ENCODE data around the gene SCO1. TPM values are rescaled to one million over a fixed set of nuclear protein-coding genes. Genes with fewer than 3 reads are reported as not detected.

Gene SCO1
- total and polyA plus RNA-seq, 2 donors (not counting 1 experiment from before 2014, with no cell fraction given): 5.9 to 28.6 TPM

- TF ChIP-seq CTCF (IDR thresholded peaks at IDR 0.05): peak; percentile 94
- no peak for TF ChIP-seq EZH2 (IDR thresholded peaks at IDR 0.05; ENCODE audit: borderline replicate concordance, insufficient read depth, low read depth, low read length, poor library complexity, severe bottlenecking)
- Mint-ChIP-seq H3K27ac (no peak overlapping the region), H3K4me3 (no peak overlapping the region), H3K4me1 (peaks cover 2% of the 10 kb centered on the region), H3K9me3 (ENCODE audit: insufficient read depth) (no peaks in the 10 kb centered on the region), H3K27me3 (no peaks in the 10 kb centered on the region)
- Histone ChIP-seq H3K27me3 (replicated peaks in 1 of 4; ENCODE audit: control extremely low read depth in 1 of 4, control insufficient read depth in 3 of 4, insufficient read depth in 4 of 4, low read length in 3 of 4) (no peaks in the 10 kb centered on the region), H3K9ac (ENCODE audit: low read length) (no peak overlapping the region), H3K36me3 (replicated peaks in 1 of 2; ENCODE audit: control extremely low read depth in 1 of 2, control insufficient read depth in 1 of 2, extremely low read depth in 1 of 2, insufficient read depth in 2 of 2, low read length in 1 of 2) (peaks cover 0 to 18% of the 10 kb centered on the region in 2 experiments), H4K20me1 (ENCODE audit: control insufficient read depth, insufficient read depth, low read length, poor library complexity, severe bottlenecking) (no peaks in the 10 kb centered on the region), H3K4me3 (ENCODE audit: control extremely low read depth in 1 of 5, extremely low read depth in 1 of 5, insufficient read depth in 1 of 5, low read depth in 2 of 5, low read length in 4 of 5) (no peak overlapping the region), H3K4me1 (ENCODE audit: control insufficient read depth in 2 of 2, insufficient read depth in 2 of 2, low read length in 2 of 2) (no peaks in the 10 kb centered on the region), H2AFZ (ENCODE audit: insufficient read depth, low read depth, low read length, poor library complexity, severe bottlenecking) (no peak overlapping the region), H3K4me2 (replicated peaks; ENCODE audit: low read depth, low read length, poor library complexity, severe bottlenecking) (no peak overlapping the region), H3K79me2 (ENCODE audit: control insufficient read depth, insufficient read depth, low read length) (no peaks in the 10 kb centered on the region), H3K27ac (ENCODE audit: low read length in 2 of 2) (no peak overlapping the region), H3K9me3 (ENCODE audit: control extremely low read depth in 1 of 3, control insufficient read depth in 2 of 3, insufficient read depth in 1 of 3, low read length in 2 of 3) (no peaks in the 10 kb centered on the region)
- ChIA-PET CTCF (interaction anchor here (0.7 to 5.9 kb wide), 24 partner anchors 11 to 722 kb away, joined by 3 to 113 read pairs (median 4); partner anchors contain the start of gene MYH3), POLR2A (no interaction called here)
- peak; percentile 75 for DNase-seq
- intact Hi-C loops (cut with micrococcal nuclease): loop anchor here (2.0 kb wide), 1 partner anchor 36 kb away; no protein-coding TSS in a partner anchor
- ATAC-seq (ENCODE audit: low read depth): peak; percentile 47
- WGBS (ENCODE audit: insufficient coverage): 30% methylated on average over 6 of the region's 8 CpGs
Observed at GRCh38 chr17:10646392-10646990, 50.8 kb downstream of the SCO1 start.

GRCh38 chr17:10640475-10640874 is 56.9 kb downstream of the SCO1 start:
- Histone ChIP-seq H2AFZ (ENCODE audit: insufficient read depth, low read depth, low read length, poor library complexity, severe bottlenecking) (no peak overlapping the region), H3K27me3 (replicated peaks in 1 of 4; ENCODE audit: control extremely low read depth in 1 of 4, control insufficient read depth in 3 of 4, insufficient read depth in 4 of 4, low read length in 3 of 4) (no peaks in the 10 kb centered on the region), H3K27ac (ENCODE audit: low read length in 2 of 2) (no peak overlapping the region), H3K9ac (ENCODE audit: low read length) (no peak overlapping the region), H3K9me3 (ENCODE audit: control extremely low read depth in 1 of 3, control insufficient read depth in 2 of 3, insufficient read depth in 1 of 3, low read length in 2 of 3) (no peaks in the 10 kb centered on the region), H3K4me2 (replicated peaks; ENCODE audit: low read depth, low read length, poor library complexity, severe bottlenecking) (no peak overlapping the region), H3K79me2 (ENCODE audit: control insufficient read depth, insufficient read depth, low read length) (no peaks in the 10 kb centered on the region), H3K4me1 (ENCODE audit: control insufficient read depth in 2 of 2, insufficient read depth in 2 of 2, low read length in 2 of 2) (peaks cover 0 to 7% of the 10 kb centered on the region in 2 donors), H3K36me3 (replicated peaks in 1 of 2; ENCODE audit: control extremely low read depth in 1 of 2, control insufficient read depth in 1 of 2, extremely low read depth in 1 of 2, insufficient read depth in 2 of 2, low read length in 1 of 2) (peaks cover 4 to 36% of the 10 kb centered on the region in 2 experiments), H3K4me3 (ENCODE audit: control extremely low read depth in 1 of 5, extremely low read depth in 1 of 5, insufficient read depth in 1 of 5, low read depth in 2 of 5, low read length in 4 of 5) (no peak overlapping the region), H4K20me1 (ENCODE audit: control insufficient read depth, insufficient read depth, low read length, poor library complexity, severe bottlenecking) (no peaks in the 10 kb centered on the region)
- intact Hi-C loops (cut with micrococcal nuclease): no loop called here
- H3K27me3 Mint-ChIP-seq: no peaks in the 10 kb centered on the region
- ChIA-PET CTCF (interaction anchor here (1.1 to 2.6 kb wide), 4 partner anchors 10 to 715 kb away, joined by 3 to 12 read pairs (median 7); no protein-coding TSS in a partner anchor), POLR2A (interaction anchor here (0.6 kb wide), 1 partner anchor 602 kb away, joined by 3 read pairs; no protein-coding TSS in a partner anchor)
- H3K4me1 Mint-ChIP-seq: peaks cover 4% of the 10 kb centered on the region
- 95% methylated on average over 2 of the region's 3 CpGs for WGBS (ENCODE audit: insufficient coverage)
- no peak for DNase-seq
- no peak overlapping the region for H3K27ac Mint-ChIP-seq
- ATAC-seq (ENCODE audit: low read depth): no peak
- H3K9me3 Mint-ChIP-seq (ENCODE audit: insufficient read depth): no peaks in the 10 kb centered on the region
- no peak overlapping the region for H3K4me3 Mint-ChIP-seq
- TF ChIP-seq EZH2 (IDR thresholded peaks at IDR 0.05; ENCODE audit: borderline replicate concordance, insufficient read depth, low read depth, low read length, poor library complexity, severe bottlenecking) (no peak), CTCF (IDR thresholded peaks at IDR 0.05) (no peak)

Measured in B cell (primary cell).